Activated T-cell treated with anti-CD3 and anti-CD28 coated beads, Interleukin-2, amount 50 U/mL, for 1 hour (primary cell): ENCODE data around the gene TGFB2.

Experiments used
- DNase-seq: peaks from one replicate; pipeline ENCODE4 v3.0.0-alpha.2; 2020

TGFB2 gene

DNA sequence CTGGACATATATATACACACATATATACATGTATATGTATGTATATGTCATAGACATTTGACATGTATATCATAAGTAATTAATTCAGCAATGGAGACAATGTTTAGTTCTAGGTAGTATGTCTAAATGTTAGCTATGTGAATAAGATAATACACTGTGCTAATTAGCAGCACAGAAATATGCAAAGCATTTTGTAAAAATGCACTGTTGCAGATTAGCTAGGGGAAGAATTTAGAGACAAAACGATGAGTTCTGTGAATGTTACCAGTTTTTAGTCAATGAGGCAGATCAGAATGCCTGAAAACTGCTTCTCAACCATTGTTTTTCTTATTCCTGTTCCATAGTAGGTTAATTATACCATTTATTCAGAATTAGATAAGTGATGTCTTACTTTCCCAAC, 86.3 kb downstream of the TGFB2 start:
- DNase-seq: no peak

DNA sequence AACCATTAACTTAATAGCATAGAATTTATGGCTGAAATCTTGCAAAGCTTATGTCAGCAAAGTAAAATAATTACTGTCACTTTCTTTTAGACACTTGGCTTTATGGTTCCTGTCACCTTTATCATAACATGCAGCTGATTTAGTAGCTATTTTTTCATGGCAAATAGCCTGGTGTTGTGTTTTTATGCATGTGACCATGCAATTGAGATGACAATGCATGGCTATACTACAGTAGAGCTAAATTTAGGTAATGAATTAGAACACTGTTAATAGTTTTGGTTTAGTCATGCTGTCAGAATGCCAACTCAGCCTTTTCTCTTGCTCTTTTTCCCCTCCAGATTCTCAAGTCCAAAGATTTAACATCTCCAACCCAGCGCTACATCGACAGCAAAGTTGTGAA, 88.6 kb downstream of the TGFB2 start:
- no peak for DNase-seq

- no peak for DNase-seq
Observed at GRCh38 chr1:218435528-218435927, 90.4 kb downstream of the TGFB2 start.

DNA sequence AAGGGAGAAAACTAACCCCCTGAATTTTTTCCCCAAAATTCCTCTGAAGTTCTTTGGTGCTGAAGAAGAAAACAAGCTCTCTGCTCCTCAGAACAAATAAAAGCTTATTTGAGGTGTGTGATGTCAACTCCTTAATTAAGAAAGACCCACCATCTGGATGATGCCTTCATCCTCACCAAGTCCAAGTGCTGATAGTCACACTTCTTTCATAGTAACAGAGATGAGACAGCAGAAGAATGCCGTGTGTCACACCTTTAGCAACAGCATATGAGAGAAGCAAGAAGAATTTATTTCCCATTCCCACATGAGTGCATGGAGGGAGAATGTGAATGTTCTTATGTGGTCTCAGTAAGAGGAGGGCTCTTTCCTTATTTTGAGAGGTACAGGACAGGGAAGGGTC, 91.2 kb downstream of the TGFB2 start:
- DNase-seq: no peak

- DNase-seq: no peak
Observed at GRCh38 chr1:218436997-218437396, 91.9 kb downstream of the TGFB2 start.

GRCh38 chr1:218439541-218440295, 94.6 kb downstream of the TGFB2 start:
- DNase-seq: no peak

DNA sequence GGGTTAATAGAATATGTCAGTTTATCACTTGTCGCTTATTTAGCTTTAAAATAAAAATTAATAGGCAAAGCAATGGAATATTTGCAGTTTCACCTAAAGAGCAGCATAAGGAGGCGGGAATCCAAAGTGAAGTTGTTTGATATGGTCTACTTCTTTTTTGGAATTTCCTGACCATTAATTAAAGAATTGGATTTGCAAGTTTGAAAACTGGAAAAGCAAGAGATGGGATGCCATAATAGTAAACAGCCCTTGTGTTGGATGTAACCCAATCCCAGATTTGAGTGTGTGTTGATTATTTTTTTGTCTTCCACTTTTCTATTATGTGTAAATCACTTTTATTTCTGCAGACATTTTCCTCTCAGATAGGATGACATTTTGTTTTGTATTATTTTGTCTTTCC, 98.1 kb downstream of the TGFB2 start:
- no peak for DNase-seq

GRCh38 chr1:218444173-218444572, 99.0 kb downstream of the TGFB2 start:
- no peak for DNase-seq

DNA sequence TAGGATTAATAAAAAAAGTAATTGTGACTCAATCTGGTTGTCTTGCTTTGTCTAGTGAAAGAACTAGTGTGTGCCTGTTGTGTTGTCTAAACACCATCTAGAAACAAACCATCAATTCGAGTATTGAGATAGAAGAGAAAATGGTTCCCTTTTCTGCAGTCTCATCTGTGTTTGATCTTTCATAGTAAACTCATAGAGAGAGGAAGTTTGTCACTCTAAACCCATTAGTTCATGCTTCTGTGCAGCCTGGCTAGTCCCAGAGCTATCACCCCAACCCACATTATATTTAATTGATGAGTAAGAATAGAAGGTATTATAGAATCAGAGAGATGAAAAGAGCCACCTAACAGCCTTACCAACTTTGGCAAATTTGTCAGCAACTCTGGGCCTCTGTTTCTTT, 99.5 kb downstream of the TGFB2 start:
- no peak for DNase-seq

- no peak for DNase-seq
Observed at GRCh38 chr1:218447010-218447689, 102.0 kb downstream of the TGFB2 start.

- DNase-seq: no peak
Observed at GRCh38 chr1:218451415-218451814, 106.3 kb downstream of the TGFB2 start.

- DNase-seq: no peak
Observed at GRCh38 chr1:218454700-218455282, 109.7 kb downstream of the TGFB2 start.

DNA sequence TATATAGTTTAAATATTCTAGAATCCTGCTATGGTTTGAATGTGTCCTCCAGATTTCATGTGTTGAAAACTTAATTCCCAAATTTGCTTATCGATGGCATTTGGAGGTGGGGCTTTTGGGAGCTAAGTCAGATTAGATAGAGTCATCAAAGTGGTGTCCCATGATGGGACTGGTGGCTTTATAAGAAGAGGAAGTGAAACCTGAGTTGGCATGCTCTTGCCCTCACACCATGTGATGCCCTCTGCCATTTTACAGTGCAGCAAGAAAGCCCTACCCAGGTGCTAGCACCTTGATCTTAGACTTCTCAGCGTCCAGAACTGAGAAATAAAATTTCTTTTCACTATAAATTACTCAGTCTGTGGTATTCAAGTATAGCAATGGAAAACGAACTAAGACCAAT, 111.3 kb downstream of the TGFB2 start:
- no peak for DNase-seq

DNA sequence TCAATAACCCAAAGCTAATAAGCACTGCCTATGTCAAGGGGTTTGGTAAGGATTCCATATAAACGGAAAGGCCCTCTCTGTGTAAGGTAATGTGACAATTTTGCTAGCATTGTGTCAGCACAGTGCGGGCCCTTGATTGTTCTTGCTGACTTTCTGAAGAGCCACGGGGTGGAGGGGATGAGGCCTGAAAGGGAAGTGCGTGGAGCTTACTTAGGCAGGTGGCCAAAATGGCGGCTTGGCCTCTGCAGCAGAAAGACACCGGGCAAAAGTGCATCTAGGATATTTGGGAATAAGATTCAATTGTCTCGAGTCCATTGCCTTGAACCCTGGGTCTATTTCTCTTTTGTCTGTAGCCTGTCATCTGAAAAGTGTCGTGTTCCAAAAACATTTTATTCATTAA, 114.3 kb downstream of the TGFB2 start:
- DNase-seq: no peak

DNA sequence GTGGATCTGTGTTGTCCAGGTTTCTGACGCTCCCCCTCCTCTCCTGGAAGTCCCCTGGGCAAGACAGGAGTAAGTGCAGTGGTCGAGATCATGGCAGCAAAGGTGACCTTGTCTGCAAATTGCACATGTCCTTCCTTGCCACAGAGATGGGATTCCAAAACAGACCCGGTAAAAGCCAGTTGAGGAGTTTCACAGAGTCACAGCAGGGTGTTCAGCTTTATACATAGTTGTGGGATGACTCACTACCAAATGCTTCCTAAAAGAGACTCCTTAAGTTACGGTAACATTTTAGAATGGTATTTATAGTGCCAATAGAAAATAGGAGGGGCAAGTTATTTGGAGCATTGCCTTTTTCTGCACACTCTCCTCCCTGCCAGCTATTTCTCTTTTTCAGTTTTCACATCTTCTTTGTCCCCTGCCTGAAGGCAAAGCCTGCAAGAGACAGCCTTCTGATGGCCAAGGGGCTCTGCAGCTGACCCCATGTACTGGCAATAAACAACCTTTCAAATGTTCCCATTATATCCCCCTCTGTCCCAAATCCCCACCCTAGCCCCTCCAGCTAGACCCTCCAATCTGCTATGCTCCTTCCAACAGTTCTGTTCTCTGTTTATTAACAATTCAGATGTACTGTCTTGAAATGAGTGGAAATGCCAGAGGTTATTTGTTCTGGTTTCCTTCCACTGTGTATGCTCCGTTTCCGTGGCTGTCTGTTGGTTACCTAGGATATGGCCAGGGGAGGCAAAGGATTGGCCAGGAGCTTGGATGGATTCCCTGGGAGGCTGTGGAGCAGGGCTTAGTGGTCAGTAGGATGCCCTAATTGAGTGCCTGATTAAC, 115.0 kb downstream of the TGFB2 start:
- DNase-seq: no peak

DNA sequence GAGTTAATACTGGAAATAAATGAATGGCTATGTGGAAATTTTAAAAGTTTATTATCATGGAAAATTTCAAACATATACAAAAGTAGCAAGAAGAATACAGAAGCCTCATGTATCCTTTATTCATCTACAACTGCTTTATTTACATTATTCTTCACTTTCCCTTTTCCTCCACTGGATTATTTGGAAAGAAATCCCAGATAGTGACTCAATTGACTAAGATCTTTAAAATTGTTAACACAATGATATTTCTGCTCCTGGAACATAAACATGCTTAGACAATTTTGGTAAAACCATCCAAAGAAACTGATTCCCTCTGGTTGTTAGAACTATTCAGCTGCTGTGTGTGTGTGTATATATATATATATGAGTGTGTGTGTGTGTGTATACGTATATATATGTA, 116.2 kb downstream of the TGFB2 start:
- no peak for DNase-seq

DNA sequence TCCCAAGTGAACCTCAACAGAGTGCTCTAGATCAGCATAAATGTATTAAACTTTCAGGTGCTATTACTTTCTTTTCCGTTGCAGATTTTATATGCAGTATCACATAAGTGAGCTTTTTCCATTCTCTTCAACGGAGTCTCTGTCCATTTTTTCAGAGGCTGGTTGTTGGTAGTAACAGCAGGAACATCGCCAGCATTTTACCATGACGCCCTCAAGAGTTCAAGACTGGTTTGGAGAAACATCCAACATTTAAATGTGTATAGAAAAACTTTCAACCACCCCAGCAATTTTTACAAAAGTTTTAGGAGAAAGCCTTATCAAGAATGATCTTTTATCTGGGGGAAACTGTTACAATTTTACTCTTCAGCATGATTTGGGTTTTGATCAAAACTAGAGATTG, 117.0 kb downstream of the TGFB2 start:
- no peak for DNase-seq

GRCh38 chr1:218462587-218462986, 117.5 kb downstream of the TGFB2 start:
- no peak for DNase-seq

- DNase-seq: no peak
Observed at GRCh38 chr1:218463194-218464156, 118.3 kb downstream of the TGFB2 start.

DNA sequence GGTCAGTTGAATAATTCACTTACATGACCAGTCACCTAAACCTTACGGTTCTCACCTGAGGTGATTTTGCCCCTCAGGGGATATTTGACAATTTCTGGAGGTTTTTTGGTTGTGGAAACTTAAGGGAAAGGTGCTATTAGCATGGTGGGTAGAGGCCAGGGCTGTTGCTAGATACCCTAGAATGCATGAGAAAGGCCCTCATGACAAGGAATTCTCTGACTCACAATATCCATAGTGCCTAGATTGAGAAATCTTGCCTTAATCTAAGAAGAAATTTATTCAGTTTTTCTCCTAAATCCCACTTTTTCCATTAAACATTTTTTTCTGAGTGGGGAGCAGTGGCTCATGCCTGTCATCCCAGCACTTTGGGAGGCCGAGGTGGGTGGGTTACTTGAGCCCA, 119.7 kb downstream of the TGFB2 start:
- DNase-seq: no peak

- no peak for DNase-seq
Observed at GRCh38 chr1:218466341-218467010, 121.3 kb downstream of the TGFB2 start.
